Liver (tissue), 3 donors: ENCODE results near the gene SLC35A2.
"Not testable (repeated sequence)": the region's sequence is repeated elsewhere in the genome, so short reads cannot be mapped to it uniquely, and the experiment has no call there.

Experiments
- CTCF ChIP-seq: fragments of 150-350 bp; IDR thresholded peaks from 2 replicates; pipeline ENCODE4 v1.5.1; 2017; ENCODE audit warnings: improper control_type of control experiment, low read depth, low read length; ENCODE audit not compliant: missing input control
- FOXA1 ChIP-seq: IDR thresholded peaks from 2 replicates; pipeline ENCODE4 v1.6.1; 2016; ENCODE audit warnings: antibody characterized with exemption
- GABPA ChIP-seq, 2 donors: IDR thresholded peaks in 1 of 2; conservative IDR thresholded peaks in 1 of 2; 2 replicates each; pipeline ENCODE4 v1.6.1; 2016; ENCODE audit warnings: antibody characterized with exemption in 2 of 2, mild to moderate bottlenecking in 1 of 2, moderate library complexity in 1 of 2
- HNF4A ChIP-seq, 2 donors: conservative IDR thresholded peaks; 2 replicates each; pipeline ENCODE4 v1.6.1; 2016; ENCODE audit warnings: antibody characterized with exemption in 2 of 2, mild to moderate bottlenecking in 2 of 2
- JUND ChIP-seq, 2 donors: IDR thresholded peaks; 2 replicates each; pipeline ENCODE4 v1.6.1; 2016; ENCODE audit warnings: antibody characterized with exemption in 2 of 2
- MAX ChIP-seq: IDR thresholded peaks from 2 replicates; pipeline ENCODE4 v1.6.1; 2016; ENCODE audit warnings: antibody characterized with exemption
- RAD21 ChIP-seq, 2 donors: IDR thresholded peaks; 2 replicates each; pipeline ENCODE4 v1.6.1; 2016; ENCODE audit warnings: antibody characterized with exemption in 2 of 2, mild to moderate bottlenecking in 2 of 2
- RXRA ChIP-seq, 2 donors: IDR thresholded peaks; 2 replicates each; pipeline ENCODE4 v1.6.1; 2017 to 2018; ENCODE audit warnings: antibody characterized with exemption in 2 of 2, mild to moderate bottlenecking in 1 of 2
- YY1 ChIP-seq: IDR thresholded peaks from 2 replicates; pipeline ENCODE4 v1.6.1; 2016; ENCODE audit warnings: antibody characterized with exemption, mild to moderate bottlenecking
- ZBTB33 ChIP-seq: IDR thresholded peaks from 2 replicates; pipeline ENCODE4 v1.6.1; 2016; ENCODE audit warnings: antibody characterized with exemption
- donor health status: healthy.
- donor health status: healthy.

GRCh38 chrX:48854121-48854804 is 57.2 kb downstream of the SLC35A2 start:
- not testable (repeated sequence) for TF ChIP-seq HNF4A (conservative IDR thresholded peaks at IDR 0.05); CTCF; RAD21 (IDR thresholded peaks at IDR 0.05); MAX; GABPA (IDR thresholded peaks at IDR 0.05 in 1 of 2, conservative IDR thresholded peaks at IDR 0.05 in 1 of 2); RXRA (IDR thresholded peaks at IDR 0.05); ZBTB33; FOXA1; YY1; JUND (IDR thresholded peaks at IDR 0.05)
